Kidney tubule cell (primary cell): Measurements from ENCODE around the gene SET.

ENCODE experiments used
- DNase-seq: peaks from one replicate; pipeline ENCODE4 v3.0.0-alpha.2; 2018; ENCODE audit warnings: low spot score

Gene SET

DNA sequence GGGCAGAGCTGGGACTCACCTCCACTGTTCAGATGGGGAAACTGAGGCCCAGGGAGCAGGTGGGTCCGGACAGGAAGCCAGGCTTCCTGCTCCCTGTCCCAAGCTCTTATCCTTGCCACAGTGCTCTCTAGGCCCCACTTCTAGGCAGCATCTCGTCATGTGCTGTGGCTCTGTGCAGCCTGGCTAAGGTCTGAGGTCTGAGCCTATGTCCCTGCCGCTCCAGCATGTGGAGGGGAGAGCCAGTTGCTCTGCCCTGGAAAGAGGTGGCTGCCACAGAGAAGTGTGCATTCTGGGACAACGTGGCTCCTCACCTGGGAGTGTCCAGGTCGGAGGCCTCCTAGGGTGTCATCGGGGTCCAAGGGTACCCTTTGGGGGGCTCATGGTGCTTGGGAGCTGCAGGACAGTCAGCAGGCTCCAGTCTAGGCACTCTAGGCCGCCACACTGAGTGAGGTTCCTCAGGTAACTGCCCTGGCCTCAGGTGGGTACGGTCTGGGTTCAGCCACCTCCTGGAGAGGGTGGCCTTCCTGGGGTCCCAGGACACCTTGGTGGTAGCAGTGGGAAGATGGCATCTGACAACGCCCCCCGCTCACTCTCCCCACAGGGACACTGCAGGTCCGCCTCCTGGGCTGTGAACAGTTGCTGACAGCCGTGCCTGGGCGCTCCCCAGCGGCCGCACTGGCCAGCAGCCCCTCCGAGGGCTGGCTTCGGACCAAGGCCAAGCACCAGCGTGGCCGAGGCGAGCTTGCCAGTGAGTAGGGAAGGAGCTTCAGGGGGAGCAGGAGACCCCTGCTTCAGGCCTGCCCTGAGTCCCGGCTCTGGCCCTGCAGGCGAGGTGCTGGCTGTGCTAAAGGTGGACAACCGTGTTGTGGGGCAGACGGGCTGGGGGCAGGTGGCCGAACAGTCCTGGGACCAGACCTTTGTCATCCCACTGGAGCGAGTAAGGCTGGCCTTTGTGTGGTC, 23.7 kb downstream of the SET start:
- DNase-seq, result no peak

- no peak for DNase-seq
Observed at GRCh38 chr9:128713411-128713780, 24.4 kb downstream of the SET start.

DNA sequence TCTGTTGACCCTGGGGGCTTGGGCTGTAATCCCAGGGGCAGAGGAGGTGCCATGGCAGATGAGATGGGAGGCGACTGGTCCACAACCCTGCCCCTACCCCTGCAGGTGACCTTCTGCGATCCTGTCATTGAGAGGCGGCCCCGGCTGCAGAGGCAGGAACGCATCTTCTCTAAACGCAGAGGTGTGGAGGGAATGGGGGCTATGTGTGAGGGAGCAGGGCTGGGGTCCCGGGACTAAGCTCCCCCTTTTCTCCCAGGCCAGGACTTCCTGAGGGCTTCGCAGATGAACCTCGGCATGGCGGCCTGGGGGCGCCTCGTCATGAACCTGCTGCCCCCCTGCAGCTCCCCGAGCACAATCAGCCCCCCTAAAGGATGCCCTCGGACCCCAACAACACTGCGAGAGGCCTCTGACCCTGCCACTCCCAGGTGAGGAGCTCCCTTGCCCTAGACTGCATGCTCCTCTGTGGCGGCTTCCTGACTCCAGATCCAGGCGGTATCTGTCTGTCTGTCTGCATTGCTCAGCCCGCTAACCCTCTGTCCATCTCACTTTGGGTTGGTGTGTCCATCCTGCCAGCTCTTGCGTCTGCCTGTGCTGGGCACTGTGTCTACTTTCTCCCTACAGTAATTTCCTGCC, 25.0 kb downstream of the SET start:
- DNase-seq, result no peak

DNA sequence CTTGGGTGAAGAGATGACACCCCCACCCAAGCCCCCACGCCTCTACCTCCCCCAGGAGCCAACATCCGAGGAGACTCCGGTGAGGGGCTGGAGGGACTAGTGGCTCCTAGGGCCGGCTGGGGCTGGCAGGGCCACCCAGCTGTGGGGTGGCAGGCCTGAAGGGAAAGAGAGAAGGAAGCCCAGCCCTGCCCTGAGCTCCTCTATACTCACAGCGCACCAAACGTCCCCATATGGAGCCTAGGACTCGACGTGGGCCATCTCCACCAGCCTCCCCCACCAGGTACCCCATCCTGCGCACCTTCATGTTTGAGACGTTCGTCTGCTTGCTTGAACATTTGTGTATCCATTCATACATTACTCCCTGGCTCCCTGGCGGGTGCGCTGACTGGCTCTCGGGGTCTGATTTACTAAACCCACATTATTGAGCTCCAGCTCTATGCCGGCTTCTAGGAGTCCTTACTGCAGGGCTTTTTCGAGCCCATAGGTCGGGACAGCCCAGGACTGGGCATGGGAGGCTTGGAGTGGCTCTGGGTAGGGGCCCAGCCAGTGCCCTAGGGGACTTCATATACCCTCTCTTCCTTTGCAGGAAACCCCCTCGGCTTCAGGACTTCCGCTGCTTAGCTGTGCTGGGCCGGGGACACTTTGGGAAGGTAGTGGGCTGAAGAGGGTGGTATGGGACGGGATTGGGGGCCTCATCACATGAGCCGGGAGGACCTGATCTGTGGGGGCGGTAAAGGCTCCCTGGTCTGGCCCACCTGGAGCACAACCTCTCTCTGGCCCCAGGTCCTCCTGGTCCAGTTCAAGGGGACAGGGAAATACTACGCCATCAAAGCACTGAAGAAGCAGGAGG, 25.8 kb downstream of the SET start:
- DNase-seq, result no peak

- no peak for DNase-seq
Observed at GRCh38 chr9:128715436-128715750, 26.4 kb downstream of the SET start.

DNA sequence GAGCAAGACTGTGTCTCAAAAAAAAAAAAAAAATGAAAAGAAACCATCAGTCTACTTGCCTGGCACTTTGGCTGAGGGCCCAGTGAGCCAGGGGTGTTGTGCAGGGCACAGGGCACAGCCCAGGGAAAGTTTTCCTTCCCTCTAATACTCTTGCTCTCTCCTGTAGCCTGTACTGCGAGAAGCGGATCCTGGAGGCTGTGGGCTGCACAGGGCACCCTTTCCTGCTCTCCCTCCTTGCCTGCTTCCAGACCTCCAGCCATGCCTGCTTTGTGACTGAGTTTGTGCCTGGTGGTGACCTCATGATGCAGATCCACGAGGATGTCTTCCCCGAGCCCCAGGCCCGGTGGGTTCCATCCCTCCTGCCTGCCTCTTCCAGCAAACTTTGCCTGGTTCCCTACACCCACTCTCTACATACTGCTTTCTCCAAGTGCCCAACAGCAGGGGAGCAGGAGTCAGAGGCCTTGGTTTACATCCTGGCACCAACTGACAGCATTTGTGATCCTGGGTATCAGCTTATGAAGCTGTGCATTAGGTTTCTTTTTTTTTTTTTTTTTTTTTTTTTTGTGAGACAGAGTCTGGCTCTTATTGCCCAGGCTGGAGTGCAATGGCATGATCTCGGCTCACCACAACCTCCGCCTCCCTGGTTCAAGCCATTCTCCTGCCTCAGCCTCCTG, 27.7 kb downstream of the SET start:
- no peak for DNase-seq

- DNase-seq, result no peak
Observed at GRCh38 chr9:128718047-128718446, 29.0 kb downstream of the SET start.

DNA sequence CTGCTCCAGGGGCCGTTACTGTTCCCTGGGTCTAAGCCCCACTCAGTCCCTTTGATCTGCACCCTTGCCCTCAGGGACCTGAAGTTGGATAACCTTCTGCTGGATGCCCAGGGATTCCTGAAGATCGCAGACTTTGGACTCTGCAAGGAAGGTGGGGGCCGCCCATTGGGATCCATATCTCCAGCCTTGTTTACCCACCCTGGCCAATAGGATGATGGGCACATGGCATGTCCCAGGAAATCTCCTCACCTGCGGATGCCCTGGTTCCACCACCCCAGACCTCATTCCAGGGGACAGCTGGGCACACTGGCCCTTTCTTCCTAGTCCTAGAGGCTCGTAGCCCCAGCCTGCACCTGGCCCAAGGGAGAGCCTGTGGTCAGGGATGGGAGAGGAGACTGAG, 29.5 kb downstream of the SET start:
- DNase-seq, result no peak

DNA sequence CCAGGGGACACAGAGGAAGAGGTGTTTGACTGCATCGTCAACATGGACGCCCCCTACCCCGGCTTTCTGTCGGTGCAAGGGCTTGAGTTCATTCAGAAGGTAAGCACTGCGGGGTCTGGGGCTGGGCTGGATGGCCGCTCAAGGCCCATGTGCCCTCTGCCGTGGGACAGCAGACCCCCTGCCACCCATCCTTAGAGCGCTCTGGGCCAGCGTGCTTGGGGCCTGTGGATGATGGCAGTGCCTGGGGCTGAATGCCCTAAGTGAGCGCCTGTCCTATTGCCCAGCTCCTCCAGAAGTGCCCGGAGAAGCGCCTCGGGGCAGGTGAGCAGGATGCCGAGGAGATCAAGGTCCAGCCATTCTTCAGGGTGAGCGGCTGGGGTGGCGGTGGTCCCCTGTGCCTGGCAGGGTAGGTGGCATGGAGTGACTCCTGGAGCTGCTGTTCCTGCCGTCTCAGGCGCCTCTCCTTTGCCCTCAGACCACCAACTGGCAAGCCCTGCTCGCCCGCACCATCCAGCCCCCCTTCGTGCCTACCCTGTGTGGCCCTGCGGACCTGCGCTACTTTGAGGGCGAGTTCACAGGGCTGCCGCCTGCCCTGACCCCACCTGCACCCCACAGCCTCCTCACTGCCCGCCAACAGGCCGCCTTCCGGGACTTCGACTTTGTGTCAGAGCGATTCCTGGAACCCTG, 31.0 kb downstream of the SET start:
- no peak for DNase-seq

GRCh38 chr9:128720841-128721486, 31.9 kb downstream of the SET start:
- no peak for DNase-seq

DNA sequence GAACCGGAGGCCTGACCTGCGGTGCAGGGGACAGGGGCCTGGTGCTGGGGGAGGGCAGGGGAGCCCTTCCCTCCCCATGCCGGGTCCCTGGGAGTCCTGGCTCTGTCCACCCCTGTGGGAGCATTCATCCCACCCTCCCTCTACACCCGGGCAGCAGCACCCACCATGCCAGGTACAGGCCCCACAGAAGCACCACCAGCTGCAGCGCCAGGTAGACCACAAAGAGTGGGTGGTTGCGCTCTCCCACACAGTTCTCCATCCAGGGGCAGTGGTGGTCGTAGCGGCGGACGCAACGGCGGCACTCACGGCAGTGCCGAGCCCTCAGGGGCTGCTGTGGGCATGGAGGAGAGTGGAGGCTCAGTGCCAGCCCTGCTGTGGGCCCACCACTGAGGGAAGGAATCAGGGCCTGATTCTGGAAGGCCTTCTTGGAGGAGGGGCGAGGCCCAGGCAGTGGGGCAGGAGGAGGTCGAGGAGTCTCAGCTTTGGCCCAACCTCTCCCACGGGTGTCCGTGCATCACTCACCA, 32.5 kb downstream of the SET start:
- DNase-seq, result no peak

DNA sequence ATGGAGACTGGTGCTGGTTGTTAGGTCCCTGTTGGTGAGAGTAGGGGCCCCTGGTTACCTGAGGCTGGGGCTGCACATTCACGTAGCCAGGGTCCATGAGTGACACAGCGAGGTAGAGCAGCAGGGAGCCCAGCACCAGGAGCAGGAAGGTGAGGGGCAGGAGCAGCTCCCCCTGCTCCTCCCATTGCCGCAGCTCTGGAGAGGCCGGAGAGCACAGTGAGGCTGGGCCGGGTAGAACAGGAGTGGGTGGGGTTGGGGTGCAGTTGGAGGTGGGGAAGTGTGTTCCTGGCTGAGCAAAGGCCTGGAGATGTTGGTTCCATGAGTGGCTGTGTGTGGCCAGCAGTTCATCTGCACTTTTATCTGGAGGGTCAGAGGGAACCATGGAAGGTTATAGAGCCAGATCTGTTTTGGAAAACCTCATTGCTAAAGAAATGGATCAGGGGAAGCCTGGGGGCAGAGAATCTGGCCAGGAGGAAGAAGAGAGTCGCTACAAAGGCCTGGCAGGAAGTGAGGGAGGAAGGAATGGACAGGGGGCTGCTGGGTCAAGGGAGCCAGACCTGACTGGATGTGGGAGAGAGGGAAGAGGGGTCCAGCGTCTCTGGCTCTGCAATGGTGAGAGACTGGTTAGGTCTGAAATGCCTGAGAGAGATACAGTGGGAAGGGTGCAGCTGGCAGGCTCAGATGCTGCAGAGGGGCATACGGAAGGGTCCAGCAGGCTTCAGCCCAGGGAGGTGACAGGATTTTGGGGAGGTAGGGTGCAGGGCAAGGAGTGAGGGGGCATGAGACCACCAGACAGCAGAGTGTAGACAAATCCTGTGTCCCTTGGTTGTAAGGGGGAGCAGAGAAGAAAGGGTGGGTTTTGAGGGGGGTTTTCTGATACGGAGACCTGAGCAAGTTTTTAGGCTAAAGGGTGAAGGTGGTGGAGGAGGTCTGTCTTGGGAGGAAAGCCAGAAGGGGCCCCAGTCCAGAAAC, 33.6 kb downstream of the SET start:
- DNase-seq, result no peak

- no peak for DNase-seq
Observed at GRCh38 chr9:128723352-128723865, 34.4 kb downstream of the SET start.

DNA sequence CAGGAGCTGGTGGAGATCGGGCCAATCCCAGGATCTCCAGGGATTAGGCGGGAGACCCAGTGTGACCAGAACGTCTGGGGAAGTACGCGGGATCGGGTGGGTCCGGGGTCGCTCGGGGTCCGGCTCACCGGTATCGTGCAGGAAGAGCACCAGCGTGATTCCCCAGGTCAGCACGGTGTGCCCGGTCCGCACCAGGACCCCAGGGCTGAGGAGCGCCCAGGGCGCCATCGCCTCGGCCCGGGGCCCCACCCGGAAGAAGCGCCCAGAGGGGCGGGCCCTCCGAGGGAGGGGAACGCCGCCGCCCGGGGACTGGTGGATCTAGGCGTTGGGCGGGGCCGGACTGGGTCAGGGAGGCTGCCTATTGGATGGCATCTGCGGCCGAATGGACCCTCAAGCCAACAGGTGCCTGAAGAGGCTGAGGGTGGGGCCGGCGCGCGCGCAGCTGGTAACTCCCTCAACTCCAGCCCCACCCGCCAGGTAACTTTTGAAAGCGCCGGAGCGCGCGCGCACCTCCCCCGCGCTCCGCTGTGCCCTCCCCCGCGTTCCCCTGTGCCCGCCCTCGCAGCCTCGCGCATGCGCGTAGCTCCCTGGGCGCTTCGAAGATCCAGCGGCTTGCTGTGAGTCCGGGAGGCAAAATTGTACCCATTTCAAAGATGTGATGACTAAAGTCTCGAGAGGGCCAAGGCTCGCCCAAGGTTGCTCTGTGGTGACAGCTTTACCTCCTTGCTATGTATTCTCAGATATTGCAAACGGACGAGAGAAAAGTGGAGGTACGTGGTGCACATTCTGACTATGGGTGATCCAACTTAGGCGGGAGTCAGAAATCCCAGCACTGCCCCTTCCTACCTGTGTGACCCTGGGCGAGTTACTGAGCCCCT, 35.1 kb downstream of the SET start, which contains the start of gene ZDHHC12:
TSS of gene ZDHHC12 (minus strand) at position 262 of the 878 bp plus-strand sequence. CDS start at position 228, 34 bp downstream.
- DNase-seq, result peak; percentile 99

DNA sequence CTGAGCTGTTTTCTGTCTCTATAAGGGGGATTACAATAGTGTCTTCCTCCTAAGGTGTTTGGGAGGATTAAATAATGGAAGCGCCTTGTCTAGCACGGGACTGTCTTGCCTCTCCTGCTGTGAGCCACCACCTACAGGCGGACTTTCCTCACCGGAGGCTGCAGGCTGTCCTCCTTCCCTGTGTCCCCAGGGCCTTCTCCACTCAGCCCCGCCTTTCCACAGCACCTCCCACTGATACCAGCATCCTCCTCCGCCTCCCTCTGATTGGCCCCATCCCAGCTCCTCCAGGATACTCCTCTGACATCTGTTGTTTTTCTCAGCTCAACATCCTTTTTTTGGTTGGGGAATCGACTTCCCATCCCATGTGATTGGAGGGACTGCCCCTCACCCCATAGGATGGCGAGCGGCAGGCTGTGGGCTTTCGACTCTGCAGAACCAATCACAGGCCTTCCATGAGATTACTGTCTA, 35.8 kb downstream of the SET start:
- DNase-seq, result peak; percentile 79

DNA sequence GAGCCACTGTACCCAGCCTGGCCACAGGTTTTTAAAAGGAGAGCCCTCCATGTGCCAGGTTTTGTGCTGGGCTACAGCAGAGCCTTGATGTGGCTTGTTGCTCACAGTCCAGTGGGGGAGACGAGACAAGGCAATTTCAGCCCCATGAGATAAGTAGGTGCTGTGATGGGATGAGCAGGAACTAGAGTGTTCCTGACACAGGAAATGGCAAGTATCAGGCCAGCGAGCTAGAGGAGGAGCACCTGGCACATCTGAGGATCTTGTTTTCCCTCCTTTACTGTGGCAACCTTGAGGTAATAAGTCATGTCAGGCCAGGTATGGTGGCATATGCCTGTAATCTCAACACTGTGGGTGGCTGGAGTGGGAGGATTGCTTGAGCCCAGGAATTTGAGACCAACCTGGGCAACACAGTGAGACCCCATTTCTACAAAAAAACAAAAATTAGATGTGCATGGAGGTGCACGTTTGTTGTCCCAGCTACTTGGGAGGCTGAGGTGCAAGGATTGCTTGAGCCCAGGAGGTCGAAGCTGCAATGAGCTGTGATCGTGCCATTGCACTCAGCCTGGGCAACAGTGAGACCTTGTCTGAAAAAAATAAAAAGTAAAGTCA, 38.7 kb downstream of the SET start:
- DNase-seq, result no peak

DNA sequence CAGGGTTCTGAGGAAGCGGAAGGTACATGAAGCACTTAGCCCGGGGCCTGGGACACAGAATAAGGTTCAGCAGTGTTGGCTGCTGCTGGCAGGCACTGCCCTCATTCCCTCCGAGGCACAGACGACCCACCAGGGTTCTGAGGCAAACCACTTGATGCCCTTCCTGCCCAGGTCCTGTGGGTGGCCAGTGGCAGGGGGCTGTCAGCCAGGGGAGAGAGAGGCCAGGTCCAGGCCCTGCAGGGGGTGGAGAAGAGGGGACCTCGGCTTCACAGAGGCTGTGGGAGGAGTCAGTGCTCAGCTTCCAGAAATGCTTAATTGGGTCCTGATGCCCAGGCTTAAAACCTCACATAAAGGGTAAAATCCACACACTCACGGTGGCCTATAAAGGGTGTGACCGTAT, 39.3 kb downstream of the SET start:
- no peak for DNase-seq

DNA sequence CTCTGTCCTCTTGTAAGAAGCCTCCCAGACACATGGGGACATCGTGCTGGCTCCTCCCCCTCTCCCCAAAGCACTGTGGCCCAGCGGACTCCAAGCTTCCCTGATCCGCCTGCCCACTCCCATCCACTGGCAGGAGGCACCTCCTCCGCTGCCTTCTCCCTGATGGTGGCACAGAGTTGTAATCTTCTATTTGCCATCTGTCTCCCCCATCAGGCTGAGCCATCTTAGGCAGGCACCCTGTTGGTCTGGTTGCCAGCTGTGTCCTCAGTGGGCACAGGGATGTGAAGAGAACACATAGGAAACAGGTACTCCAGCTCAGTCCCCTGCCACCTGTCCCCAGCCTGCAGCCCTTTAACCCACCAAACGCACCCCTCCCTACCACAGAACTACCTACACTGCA, 40.3 kb downstream of the SET start:
- DNase-seq, result no peak
